Stimulated activated CD4-positive, alpha-beta T cell treated with anti-CD3 and anti-CD28 coated beads, Interleukin-1b, Interleukin-23, amount 100 ng/mL, for 48 hours (primary cell): ENCODE measurements around the gene PTK6.
A peak's percentile ranks its signal among the peaks of the same experiment; 100 is the strongest.

Source experiments
- DNase-seq: peaks from one replicate; pipeline ENCODE4 v3.0.0-alpha.2; 2020

The PTK6 gene

DNA sequence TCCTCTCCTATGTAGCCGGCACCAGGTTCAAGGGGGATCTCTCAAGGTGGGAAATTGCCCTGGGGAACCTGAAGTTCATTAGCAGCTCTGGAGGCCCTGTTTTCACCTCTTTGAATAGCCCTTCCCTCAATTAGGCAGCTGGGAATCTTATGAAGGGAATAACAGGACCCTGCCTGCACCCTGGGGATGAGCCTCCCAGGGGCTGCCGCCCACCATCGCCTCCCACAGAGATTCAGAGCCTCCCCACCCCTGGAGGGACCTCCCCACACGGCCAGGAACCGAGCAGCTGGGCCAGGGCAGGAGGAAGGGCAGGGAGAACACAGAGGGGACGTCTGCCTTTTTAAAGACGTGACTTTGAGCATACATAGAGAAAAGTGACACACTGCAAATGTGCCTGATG, 33.7 kb downstream of the PTK6 start:
- no peak for DNase-seq

DNA sequence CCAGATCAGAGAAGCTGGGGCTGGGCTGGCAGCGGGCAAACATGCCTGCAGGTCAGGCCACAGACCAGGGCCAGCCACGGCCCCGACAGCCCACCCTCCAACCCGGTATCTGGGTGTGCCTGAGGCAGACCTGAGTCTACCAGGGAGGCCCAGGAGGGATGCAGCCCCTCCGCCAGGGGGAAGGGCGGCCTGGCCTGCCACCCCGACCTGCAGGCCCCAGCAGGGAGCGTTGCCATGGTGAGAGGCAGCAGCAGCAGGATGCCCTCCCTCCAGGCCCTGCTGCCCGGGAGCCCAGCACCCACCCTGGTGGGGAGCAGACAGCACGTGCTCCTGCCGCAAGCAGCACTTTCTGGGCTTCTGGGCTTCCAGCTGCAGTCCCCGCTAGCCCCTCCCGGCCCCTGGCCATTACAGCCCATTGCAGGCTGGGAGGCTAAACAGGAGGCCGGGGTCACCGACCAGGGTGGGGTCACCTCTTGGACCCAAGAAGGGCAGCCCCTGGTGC, 34.5 kb downstream of the PTK6 start:
- DNase-seq: no peak

DNA sequence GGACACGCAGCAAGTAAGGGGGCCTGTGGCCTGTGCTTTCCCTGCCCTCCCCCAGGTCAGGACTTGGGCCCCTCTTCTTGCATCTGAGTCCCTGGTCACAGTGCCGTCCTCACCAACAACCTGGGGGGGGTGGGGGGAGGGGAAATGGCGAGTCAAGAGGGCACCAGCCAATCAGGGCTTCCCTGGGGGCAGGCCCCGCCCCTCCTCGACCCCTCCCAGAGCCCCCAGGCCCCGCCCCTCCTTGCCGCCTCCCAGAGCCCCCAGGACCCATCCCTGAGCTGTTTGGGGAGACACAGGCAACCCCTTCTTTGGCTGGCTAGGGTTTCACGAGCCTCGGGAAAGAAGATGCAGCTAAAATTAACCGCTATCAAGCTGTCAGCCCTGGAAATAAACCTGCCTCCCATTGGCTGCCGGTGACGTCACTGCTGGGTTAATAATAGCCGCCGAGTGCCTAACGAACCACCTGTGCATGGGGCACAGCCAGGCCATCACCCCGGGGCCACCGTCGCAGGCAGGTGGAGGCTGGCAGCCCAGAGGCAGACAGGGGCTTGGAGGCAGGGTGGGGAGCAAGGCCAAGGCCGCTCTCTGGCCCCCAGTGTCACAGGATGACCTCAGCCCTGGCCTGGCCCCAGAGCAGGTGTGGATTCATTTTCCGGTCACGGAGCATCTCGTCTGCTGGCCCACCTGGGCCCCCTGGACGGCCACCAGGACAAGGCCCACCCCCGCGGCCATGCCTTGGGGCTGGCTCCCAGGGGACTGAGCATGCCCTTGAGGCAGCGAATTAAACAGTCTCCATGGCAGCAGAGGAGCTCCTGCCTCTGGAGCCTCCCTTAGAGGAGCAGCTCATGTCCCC, 35.1 kb downstream of the PTK6 start:
- no peak for DNase-seq

DNA sequence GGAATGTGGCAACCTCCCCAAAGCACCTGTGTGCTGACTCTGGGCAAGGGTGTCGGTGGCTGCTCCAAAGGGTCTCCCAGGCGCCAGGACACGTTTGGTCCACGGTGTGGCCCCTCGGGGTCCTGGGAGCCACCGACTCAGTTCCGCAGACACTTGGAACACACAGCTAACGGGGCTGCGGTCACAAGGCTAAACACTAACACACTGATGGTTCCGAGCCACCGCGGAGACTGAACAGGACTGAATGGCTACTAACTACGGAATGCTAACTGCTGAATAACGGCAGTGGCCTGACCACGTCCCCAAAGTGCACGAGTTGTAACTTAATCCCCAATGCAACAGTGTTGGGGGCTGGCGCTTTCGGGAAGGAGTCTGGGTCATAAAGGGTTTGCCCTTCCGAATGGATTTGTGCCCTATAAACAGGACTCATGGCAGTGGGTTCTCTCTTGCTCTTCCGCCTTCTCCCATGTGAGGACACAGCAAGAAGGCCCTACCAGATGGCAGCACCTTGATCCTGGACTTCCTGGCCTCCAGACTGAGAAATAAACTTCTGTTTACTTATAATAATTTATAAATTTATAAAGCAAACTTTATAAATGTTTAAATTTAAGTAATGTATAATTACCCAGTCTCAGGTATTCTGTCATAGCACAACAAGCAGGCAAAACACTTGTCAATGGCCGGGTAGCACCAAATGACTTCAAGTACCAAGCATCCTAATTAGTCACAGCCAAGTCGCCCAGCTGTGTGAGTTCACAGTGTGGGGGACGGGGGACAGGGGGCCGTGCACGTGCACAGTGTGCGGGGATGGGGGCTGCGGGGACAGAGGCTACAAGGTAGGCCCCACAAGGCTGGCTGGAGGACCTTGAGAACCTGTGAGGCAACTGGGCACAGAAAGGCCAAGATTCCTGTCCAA, 36.0 kb downstream of the PTK6 start:
- no peak for DNase-seq

DNA sequence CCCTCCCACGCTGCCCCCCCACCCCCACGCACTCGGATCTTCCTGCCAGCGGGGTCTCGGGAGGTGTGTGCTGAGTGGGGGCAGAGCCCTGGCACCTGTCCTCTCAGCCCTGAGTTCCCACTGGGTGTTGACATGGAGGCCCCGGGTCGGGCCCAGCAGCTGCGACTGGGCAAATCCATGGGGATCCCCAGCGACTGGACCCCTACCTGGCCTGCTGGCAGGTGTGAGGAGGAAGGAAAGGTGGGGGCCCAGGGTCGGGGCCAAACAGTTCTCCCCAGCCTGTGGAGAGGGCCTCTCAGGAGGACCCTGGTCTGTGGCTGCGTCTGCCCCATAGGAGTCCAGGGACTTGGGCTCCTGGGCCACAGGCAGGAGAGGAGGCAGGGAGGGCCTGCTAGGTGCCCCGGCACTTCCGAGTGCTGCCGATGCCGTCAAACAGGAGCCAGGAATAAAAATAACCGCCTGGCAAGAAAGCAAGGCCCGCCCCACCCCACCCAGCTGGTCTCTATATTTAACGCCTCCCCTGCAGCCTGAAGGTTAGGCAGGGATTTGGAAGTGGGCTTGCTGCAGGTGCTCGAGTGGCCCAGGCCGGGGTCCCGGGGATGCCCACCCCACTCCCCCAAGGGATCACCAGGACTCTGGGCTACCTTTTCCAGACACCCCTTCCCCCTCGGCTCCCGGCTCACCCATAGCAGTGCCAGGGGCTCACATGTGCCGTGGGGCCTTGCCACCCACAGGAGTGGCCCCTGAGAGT, 36.9 kb downstream of the PTK6 start:
- DNase-seq: no peak

DNA sequence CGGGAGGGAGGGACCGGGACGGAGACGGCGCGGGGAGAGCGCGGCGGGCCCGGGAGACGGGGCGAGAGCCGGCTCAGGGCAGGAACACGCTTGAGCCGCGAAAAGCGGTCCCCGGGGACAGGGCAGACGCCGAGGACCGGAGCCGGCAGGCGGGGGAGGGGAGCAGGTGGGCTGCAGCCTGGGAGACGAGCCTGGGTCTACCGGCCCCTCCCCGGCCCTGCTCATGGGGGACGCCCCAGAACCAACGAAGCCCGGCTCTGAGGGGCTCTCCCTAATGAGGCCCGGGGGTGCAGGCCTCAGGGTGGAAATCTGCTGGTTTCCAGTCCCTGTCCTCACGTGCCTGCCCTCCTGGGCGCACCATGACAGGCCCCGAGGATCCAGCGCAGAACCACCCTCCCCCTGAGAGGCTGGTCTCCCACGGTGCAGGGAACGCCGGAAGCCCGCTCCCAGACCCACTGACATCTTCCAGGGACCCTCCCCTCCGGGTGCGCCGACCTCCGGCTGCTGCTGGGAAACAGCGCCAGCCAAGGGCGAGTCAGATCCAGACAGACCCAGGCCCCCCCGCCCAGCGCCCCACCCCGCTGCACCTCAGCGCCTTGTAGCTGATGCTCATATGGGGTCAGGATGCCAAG, 37.7 kb downstream of the PTK6 start:
- no peak for DNase-seq

DNA sequence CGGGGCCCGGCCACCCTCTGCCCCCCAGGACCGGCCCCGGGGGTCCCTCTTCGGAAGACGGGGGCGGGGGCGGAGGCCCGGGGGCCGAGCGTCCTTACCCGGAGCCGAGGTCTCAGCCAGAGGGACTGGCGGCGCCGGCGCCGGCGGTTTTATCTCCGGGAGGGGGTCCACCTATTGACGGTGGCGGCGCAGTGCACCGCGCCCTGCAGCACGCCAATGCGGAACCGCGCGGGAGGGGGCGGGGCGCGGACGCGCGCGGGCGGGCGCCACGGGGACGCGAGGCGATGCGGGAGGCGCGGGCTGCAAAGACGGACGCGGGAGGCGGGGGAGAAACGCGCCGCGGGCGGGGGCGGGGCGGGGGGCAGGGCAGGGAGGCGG, 38.2 kb downstream of the PTK6 start, which contains the start of gene EEF1A2:
TSS of gene EEF1A2 (minus strand) at position 124 of the 378 bp plus-strand sequence. CDS start 1,320 bp downstream, outside the sequence.
- no peak for DNase-seq

DNA sequence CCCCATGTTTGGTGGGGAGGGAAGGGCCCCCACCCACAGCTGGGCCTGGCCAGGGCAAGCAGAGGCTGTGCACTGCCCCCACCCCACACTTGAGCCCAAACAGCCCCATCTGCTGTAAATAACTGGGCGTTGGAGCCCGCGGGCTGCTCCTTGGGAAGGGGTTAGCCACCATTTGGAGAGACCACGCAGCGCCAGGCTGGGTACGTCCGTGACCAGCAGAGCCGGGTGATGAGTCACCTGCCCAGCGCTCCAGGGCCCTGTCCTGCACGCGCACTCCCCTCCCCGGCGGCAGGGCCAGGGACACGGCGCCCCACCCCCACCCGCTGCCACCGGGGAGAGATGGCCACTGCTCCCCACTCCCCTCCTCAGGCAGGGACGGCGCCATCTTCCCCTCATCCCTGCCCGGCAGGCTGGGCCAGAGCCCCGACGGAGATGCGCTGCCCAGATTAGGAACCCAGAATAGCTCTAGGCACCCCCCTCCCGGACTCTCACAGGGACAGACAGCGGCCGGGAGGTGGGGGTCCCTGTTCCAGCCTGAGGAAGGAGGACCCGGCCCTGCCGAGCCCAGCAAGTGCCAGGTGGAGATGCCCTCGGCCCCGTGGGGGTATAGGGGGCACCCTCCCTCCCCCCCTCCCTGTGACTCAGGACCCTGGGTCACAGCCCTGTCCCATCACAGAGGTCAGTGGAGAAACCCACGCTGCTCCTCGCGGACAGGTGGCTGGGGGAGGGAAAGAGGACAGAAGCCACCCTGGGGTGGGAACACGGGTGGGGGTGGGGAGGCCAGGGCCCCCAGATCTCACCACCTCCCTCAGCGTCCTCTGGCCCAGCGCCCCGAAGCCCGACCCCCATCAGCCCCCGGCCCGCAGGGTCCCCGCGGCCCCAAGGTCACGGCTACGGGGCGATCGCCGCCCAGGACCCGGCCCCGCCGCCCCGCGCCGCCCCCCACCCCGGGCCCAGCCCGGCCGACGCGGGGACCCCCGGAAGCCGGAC, 38.9 kb downstream of the PTK6 start:
- no peak for DNase-seq

DNA sequence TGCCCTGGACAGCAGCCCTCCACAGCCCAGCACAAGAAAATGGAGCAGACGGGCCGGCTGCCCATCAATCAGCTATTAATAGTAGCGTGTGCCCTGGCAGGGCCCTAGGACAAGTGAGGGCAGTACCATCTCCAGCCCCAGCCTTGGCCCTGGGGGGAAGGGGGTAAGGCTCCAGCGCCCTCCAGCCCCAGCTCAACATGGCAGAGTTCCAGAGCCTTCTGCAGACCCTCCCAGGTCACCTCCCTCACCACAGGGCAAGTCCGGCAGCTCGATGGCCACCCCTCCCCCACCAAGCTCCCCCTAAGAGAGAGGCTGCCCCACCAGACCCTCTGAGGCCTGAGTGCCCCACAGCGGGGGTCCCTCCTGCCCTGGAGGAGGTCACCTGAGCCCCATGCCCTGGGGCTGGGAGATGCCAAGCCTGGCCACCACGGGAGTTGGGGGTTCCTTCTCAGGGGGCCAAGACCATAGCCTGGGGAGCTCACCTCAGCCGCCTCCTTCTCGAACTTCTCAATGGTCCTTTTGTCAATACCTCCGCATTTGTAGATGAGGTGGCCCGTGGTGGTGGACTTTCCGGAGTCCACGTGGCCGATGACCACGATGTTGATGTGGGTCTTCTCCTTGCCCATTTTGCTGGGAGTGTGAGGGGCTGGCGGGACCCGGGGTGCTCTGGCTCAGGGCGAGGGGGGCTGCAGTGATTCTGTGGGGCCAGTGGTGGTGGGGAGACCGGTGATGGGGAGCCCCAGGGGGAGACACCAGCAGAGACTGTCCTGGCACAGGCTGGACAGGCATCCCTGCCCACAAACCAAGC, 39.8 kb downstream of the PTK6 start:
- no peak for DNase-seq

DNA sequence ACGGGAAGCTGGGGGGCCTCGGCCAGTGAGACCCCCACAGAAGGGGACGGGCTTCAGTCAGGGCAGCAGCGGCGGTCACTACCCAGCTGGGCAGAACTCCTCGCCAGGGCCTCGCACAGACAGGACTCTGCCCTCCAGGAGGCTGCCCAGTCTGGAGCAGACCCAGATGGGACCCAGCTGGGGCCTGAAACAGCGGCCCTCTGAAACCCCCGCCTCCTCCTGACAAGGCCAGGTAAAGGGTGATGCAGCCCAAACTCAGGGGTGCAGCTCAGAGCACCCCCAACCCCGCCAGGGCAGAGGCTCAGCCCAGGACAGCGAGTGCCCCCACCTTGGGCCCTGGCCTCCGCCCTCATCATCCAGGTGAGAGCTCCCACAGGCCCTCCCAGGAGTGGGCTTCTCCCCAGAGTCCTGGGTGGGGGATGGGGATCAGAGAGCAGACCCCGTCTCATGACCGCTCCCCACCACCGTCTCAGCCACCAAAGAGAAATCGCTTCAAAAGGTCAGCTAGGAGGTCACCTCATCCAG, 40.5 kb downstream of the PTK6 start:
- no peak for DNase-seq

DNA sequence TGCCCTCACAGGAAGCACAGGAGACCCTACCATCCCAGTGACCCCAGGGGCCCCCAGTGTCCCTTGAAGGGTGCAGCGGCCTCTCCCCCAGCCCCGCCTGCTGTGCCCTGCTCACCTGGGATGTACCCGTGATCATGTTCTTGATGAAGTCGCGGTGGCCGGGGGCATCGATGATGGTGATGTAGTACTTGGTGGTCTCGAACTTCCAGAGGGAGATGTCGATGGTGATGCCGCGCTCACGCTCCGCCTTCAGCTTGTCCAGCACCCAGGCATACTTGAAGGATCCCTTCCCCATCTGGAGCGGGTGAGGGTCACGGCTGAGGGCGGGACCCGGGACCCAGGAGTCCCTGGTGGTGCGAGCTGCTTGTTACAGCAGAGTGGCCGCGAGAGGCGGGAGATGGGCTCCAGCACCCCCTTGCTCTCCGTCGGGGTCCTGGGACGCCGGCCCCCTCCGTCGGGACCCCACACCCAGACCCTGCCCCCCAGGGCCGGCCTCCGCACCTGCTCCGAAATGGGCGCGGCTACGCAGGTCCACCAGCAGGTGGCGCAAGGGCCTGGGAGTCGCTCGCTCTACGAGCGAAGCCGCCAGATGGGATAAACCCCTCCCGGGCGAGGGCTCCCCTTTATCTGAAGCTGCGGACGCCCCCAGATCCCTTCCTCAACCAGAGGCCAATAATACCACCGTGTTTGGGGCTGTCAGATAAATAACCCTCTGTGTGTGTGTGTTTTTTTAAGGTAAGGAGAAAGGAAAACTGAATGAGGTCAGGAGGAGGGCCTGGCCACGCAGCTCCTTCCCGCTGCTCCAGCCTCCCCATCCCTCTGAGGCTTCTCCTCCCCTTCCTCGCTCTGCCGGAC, 41.2 kb downstream of the PTK6 start:
- DNase-seq: peak; percentile 64

DNA sequence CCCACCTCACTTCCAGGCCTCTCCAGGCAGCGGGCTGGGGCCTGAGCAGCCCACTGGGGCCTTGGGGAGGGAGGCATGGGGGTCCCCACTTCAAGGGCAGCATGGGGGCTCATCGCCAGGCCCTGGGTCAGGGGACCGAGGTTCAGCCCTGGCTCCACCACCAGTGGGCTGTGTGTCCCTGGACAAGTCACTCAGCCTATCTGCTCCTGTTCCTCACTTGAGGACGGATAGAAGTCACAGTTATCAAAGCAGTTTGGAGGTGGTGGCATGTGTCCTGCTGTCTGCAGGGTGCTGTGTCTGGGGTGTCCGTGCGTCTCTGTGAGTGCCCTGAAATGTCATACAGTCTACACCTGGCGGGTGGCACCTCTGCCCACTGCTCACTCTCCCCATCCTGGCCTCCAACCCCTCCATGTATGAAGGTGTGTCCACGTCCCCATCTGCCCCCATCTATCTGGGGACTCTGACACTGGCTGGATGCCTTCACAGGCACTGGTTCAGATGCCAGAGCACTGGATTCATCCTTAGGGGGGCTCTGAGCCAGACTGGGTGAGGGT, 41.9 kb downstream of the PTK6 start:
- DNase-seq: no peak

DNA sequence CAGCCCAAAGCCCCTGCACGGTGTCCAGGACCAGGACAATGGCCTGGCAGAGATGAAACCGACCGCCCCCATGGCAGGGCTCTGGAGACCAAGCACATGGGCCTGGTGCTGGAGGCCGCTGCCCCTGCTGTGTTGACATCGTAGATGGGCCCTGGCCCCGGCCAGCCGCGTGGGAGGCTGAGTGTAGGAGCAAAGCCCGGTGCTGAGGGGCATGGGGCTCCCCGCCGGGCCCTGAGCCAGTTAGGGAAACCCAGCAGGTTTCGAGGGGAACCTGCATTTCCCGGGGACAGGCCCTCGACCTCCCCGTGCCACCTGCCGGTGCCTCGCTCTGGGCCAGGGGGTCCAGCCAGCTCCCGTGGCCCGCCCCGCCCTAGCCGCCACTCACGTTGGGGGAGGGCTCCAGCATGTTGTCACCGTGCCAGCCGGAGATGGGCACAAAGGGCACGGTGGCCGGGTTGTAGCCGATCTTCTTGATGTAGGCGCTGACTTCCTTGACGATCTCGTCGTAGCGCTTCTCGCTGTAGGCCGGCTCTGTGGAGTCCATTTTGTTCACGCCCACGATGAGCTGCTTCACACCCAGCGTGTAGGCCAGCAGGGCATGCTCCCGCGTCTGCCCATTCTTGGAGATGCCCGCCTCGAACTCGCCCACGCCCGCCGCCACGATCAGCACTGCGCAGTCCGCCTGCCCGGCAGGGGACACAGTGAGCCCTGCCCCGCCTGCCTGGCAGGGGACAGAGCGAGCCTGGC, 42.6 kb downstream of the PTK6 start:
- DNase-seq: no peak

DNA sequence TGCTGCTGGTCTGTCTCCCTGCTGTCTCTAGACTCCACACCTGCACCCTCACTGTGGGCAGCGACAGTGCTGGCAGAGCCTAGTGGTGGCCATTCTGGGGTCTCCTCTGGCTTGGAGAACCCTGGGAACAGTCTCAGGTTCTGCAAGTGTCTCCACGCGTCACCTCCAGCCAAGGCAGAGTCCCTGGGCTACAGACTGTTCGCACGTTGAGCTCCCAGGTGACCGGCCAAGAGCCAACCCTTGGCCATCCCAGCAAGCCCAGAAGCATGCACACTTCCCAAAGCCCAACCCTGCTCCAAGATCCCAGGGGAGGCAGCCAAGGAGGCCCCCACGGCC, 43.1 kb downstream of the PTK6 start:
- no peak for DNase-seq

DNA sequence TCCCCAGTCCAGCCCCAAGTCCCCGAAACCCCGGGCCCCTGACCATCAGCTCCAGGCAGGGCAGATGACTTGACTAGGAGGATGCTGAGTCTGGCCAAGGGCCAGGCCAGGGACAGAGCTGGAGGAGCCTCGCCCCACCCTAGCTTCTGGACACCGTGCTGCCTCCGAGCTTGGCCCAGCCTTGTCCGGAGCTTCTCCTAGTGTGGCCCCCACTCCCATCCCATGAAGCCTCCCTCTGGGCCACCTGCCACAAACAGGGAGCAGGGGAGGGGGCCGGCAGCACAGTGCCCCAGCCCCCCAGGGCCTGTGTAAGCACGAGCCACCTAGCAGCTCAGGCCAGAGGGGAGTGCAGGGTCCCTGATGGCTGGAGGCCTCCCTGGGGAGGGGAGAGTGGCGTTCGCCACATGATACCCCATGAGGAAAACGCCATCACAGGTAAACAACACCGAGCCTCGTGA, 43.6 kb downstream of the PTK6 start:
- DNase-seq: no peak

DNA sequence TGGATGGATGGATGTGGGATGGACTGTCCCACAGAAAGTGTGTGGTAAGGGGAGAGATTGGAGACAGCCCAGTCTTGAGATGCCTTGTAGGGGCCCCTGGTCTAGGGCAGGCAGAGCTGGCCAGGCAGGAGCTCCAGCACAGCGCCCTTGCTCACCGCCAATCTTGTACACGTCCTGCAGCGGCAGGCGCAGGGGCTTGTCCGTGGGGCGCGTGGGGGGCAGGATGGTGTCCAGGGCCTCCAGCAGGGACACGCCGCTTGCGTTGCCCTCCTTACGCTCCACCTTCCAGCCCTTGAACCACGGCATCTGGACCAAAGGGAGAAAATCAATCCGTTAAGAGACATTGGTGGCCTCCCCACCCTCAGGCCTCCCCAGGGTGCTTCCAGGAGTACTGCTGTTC, 44.2 kb downstream of the PTK6 start:
- DNase-seq: no peak

DNA sequence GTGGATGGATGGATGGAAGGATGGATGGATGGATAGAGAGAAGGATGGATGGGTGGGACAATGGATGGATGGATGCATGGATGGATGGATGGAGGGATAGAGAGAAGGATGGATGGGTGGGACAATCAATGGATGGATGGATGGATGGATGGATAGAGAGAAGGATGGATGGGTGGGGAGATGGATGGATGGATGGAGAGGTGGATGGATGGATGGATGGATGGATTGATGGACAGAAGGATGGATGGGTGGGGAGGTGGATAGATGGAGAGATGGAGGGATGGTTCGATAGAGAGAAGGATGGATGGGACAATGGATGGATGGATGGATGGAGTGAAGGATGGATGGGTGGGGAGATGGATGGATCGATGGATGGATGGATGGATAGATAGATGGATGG, 44.7 kb downstream of the PTK6 start:
- DNase-seq: no peak

DNA sequence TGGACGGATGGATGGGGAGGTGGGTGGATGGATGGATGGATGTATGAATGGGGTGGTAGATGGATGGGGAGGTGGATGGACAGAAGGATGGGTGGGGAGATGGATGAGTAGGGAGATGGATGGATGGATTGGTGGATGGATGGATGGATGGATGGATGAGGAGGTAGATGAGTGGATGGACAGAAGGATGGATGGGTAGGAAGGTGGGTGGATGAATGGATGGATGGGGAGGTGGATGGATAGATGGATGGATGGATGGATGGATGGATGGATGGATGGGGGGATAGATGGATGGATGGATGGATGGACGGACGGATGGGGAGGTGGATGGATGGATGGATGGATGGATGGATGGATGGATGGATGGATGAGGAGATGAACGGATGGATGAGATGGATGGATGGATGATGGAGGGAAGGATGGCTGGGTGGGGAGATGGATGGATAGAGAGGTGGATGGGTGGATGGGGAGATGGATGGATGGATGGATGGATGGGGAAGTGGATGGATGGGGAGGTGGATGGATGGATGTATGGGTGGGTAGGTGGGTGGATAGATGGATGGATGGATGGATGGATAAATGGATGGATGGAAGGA, 45.4 kb downstream of the PTK6 start:
- DNase-seq: no peak
